WTC11 (cell line): ENCODE measurements around the gene MAGI2. TPM values are rescaled to one million over a fixed set of nuclear protein-coding genes. Genes with fewer than 3 reads are reported as not detected.

Source experiments
- ATAC-seq: fragments of 200-7000 bp; cut with Tn5 transposase; 2 replicates; pipeline ENCODE4 v1.10.0; 2021; ENCODE audit warnings: mild to moderate bottlenecking, moderate library complexity
- CTCF ChIA-PET: fragments of 300-600 bp; sonication (Branson Sonifier 250); formaldehyde crosslinking; loops from one replicate; lab custom pipeline; 2021; ENCODE audit warnings: antibody characterized with exemption; lab: Charles Lee
- POLR2A ChIA-PET: fragments of 350-600 bp; sonication (Branson Sonifier 250); formaldehyde crosslinking; loops from one replicate; lab custom pipeline; 2021; ENCODE audit warnings: antibody characterized with exemption; lab: Charles Lee
- DNase-seq: peaks from one replicate; pipeline ENCODE4 v3.0.0; 2021; ENCODE audit warnings: low spot score
- H3K27ac Mint-ChIP-seq: 2 replicates; pipeline ENCODE4 v1.8.0; 2021; ENCODE audit warnings: mixed read lengths
- H3K27me3 Mint-ChIP-seq: 2 replicates; pipeline ENCODE4 v1.8.0; 2021; ENCODE audit warnings: low read depth, mild to moderate bottlenecking, moderate library complexity, mixed read lengths
- H3K36me3 Mint-ChIP-seq: 2 replicates; pipeline ENCODE4 v1.8.0; 2021; ENCODE audit warnings: mixed read lengths
- H3K4me1 Mint-ChIP-seq: 2 replicates; pipeline ENCODE4 v1.8.0; 2022; ENCODE audit warnings: mixed read lengths
- H3K4me3 Mint-ChIP-seq: 2 replicates; pipeline ENCODE4 v1.8.0; 2021; ENCODE audit warnings: mild to moderate bottlenecking, moderate library complexity, mixed read lengths
- H3K9me3 Mint-ChIP-seq: 2 replicates; pipeline ENCODE4 v1.8.0; 2021; ENCODE audit warnings: mixed read lengths
- CBFB ChIP-seq: sonication (generic); formaldehyde crosslinking; IDR thresholded peaks from 2 replicates; pipeline ENCODE4 v1.8.1; 2022; ENCODE audit warnings: mild to moderate bottlenecking, low read depth, missing genetic modification reagents
- FOXK1 ChIP-seq: sonication (generic); formaldehyde crosslinking; IDR thresholded peaks from 2 replicates; pipeline ENCODE4 v1.8.0; 2022; ENCODE audit warnings: mild to moderate bottlenecking, moderate library complexity, missing genetic modification reagents
- IRF2 ChIP-seq: sonication (generic); formaldehyde crosslinking; IDR thresholded peaks from 2 replicates; pipeline ENCODE4 v1.8.0; 2022; ENCODE audit warnings: low read depth, missing genetic modification reagents, borderline replicate concordance
- JUN ChIP-seq: sonication (generic); formaldehyde crosslinking; IDR thresholded peaks from 2 replicates; pipeline ENCODE4 v1.8.0; 2023; ENCODE audit warnings: mild to moderate bottlenecking, missing genetic modification reagents
- SP1 ChIP-seq: sonication (generic); formaldehyde crosslinking; conservative IDR thresholded peaks from 2 replicates; pipeline ENCODE4 v1.8.1; 2022; ENCODE audit warnings: missing genetic modification reagents
- TEAD1 ChIP-seq: sonication (generic); formaldehyde crosslinking; IDR thresholded peaks from 2 replicates; pipeline ENCODE4 v1.8.0; 2022; ENCODE audit warnings: mild to moderate bottlenecking, missing genetic modification reagents
- TEAD4 ChIP-seq: sonication (generic); formaldehyde crosslinking; IDR thresholded peaks from 2 replicates; pipeline ENCODE4 v1.8.0; 2022; ENCODE audit warnings: mild to moderate bottlenecking, missing genetic modification reagents
- ZBTB21 ChIP-seq: sonication (generic); formaldehyde crosslinking; IDR thresholded peaks from 2 replicates; pipeline ENCODE4 v1.8.1; 2023; ENCODE audit warnings: mild to moderate bottlenecking, missing genetic modification reagents, borderline replicate concordance
- ZNF263 ChIP-seq: sonication (generic); formaldehyde crosslinking; IDR thresholded peaks from 2 replicates; pipeline ENCODE4 v1.8.1; 2022; ENCODE audit warnings: low read depth, mild to moderate bottlenecking, moderate library complexity, missing genetic modification reagents
- ZNF396 ChIP-seq: fragments of 250-450 bp; sonication (Bioruptor Pico); IDR thresholded peaks from 2 replicates; pipeline ENCODE4 v1.8.0; 2021; ENCODE audit warnings: mild to moderate bottlenecking, moderate library complexity, borderline replicate concordance
- total RNA-seq: library from RNA; stranded (reverse); gene quantifications from 3 replicates; pipeline ENCODE4 v1.2.3, GENCODE V29; 2021
- TF ChIP-seq, protein P1 (sequence below): sonication (generic); formaldehyde crosslinking; conservative IDR thresholded peaks from 2 replicates; pipeline ENCODE4 v1.8.1; 2023; ENCODE audit warnings: mild to moderate bottlenecking, low read depth, missing genetic modification reagents, moderate library complexity
- TF ChIP-seq, protein P2 (sequence below): fragments of 250-450 bp; sonication (Bioruptor Pico); IDR thresholded peaks from 2 replicates; pipeline ENCODE4 v2.1.2; 2022; ENCODE audit warnings: mild to moderate bottlenecking, moderate library complexity
- TF ChIP-seq, protein P3 (sequence below): fragments of 250-450 bp; sonication (Bioruptor Pico); IDR thresholded peaks from 2 replicates; pipeline ENCODE4 v1.9.0; 2021; ENCODE audit warnings: mild to moderate bottlenecking, borderline replicate concordance

Gene MAGI2
- total RNA-seq, 1 experiment from 2014 or later = 26.6 TPM

DNA sequence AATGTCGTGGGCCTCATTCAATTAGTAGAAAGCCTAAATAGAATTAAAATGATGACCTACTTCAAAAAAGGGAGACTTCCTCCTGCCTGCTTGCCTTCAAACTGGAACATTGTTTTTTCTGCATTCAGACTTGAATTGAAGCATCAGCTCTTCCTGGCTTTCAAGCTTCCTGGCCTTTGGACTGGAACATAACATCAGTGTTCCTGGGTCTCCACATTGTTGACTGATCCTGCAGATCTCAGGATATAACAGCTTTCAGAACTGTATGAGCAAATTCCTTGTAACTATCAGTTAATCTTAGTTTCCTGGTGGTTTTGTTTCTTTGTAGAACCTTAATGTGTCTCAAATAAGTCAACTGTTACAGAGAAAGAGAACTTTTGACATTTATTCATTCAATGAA lies 18.6 kb downstream of the MAGI2 start (continued):
- TF ChIP-seq, protein P1, sequence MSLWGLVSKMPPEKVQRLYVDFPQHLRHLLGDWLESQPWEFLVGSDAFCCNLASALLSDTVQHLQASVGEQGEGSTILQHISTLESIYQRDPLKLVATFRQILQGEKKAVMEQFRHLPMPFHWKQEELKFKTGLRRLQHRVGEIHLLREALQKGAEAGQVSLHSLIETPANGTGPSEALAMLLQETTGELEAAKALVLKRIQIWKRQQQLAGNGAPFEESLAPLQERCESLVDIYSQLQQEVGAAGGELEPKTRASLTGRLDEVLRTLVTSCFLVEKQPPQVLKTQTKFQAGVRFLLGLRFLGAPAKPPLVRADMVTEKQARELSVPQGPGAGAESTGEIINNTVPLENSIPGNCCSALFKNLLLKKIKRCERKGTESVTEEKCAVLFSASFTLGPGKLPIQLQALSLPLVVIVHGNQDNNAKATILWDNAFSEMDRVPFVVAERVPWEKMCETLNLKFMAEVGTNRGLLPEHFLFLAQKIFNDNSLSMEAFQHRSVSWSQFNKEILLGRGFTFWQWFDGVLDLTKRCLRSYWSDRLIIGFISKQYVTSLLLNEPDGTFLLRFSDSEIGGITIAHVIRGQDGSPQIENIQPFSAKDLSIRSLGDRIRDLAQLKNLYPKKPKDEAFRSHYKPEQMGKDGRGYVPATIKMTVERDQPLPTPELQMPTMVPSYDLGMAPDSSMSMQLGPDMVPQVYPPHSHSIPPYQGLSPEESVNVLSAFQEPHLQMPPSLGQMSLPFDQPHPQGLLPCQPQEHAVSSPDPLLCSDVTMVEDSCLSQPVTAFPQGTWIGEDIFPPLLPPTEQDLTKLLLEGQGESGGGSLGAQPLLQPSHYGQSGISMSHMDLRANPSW = no peak
- TF ChIP-seq JUN (CRISPR knock-in tag) = no peak
- TF ChIP-seq ZBTB21 = no peak

DNA sequence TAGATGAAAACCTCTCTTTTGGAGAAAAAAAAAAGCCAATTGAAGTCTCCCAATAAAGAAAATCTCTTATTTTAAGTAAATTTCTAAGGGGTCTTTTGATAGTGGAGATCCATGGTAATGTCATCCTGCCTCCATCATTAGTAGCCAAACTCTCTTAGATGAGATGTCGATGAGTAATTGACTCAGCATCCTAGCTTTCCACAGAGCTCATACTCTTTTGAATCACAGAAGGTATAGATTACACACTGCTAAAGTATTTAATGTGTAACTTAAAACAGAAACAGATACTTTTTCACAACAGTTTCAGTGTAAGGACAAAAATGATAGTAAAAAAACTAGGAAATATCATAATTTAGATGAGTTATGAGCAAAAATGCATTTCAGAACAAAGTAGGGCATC lies 19.4 kb downstream of the MAGI2 start:
- DNase-seq = no peak
- Mint-ChIP-seq H3K27ac (no peak overlapping the region), H3K9me3 (no peaks in the 10 kb centered on the region), H3K4me3 (no peak overlapping the region), H3K36me3 (no peaks in the 10 kb centered on the region), H3K27me3 (no peaks in the 10 kb centered on the region), H3K4me1 (no peaks in the 10 kb centered on the region)
- ATAC-seq = no peak
- TF ChIP-seq ZNF263 (CRISPR knock-in tag) (no peak), IRF2 (no peak), ZNF396 (CRISPR knock-in tag) (no peak)
- TF ChIP-seq, protein P2, sequence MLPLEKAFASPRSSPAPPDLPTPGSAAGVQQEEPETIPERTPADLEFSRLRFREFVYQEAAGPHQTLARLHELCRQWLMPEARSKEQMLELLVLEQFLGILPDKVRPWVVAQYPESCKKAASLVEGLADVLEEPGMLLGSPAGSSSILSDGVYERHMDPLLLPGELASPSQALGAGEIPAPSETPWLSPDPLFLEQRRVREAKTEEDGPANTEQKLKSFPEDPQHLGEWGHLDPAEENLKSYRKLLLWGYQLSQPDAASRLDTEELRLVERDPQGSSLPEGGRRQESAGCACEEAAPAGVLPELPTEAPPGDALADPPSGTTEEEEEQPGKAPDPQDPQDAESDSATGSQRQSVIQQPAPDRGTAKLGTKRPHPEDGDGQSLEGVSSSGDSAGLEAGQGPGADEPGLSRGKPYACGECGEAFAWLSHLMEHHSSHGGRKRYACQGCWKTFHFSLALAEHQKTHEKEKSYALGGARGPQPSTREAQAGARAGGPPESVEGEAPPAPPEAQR (CRISPR knock-in tag) = no peak
- TF ChIP-seq, protein P3, sequence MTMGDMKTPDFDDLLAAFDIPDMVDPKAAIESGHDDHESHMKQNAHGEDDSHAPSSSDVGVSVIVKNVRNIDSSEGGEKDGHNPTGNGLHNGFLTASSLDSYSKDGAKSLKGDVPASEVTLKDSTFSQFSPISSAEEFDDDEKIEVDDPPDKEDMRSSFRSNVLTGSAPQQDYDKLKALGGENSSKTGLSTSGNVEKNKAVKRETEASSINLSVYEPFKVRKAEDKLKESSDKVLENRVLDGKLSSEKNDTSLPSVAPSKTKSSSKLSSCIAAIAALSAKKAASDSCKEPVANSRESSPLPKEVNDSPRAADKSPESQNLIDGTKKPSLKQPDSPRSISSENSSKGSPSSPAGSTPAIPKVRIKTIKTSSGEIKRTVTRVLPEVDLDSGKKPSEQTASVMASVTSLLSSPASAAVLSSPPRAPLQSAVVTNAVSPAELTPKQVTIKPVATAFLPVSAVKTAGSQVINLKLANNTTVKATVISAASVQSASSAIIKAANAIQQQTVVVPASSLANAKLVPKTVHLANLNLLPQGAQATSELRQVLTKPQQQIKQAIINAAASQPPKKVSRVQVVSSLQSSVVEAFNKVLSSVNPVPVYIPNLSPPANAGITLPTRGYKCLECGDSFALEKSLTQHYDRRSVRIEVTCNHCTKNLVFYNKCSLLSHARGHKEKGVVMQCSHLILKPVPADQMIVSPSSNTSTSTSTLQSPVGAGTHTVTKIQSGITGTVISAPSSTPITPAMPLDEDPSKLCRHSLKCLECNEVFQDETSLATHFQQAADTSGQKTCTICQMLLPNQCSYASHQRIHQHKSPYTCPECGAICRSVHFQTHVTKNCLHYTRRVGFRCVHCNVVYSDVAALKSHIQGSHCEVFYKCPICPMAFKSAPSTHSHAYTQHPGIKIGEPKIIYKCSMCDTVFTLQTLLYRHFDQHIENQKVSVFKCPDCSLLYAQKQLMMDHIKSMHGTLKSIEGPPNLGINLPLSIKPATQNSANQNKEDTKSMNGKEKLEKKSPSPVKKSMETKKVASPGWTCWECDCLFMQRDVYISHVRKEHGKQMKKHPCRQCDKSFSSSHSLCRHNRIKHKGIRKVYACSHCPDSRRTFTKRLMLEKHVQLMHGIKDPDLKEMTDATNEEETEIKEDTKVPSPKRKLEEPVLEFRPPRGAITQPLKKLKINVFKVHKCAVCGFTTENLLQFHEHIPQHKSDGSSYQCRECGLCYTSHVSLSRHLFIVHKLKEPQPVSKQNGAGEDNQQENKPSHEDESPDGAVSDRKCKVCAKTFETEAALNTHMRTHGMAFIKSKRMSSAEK (CRISPR knock-in tag) = no peak
- CTCF ChIA-PET = interaction anchor here (1.5 kb wide), 1 partner anchor 136 kb away, joined by 4 read pairs; no protein-coding TSS in a partner anchor
- POLR2A ChIA-PET = no interaction called here

DNA sequence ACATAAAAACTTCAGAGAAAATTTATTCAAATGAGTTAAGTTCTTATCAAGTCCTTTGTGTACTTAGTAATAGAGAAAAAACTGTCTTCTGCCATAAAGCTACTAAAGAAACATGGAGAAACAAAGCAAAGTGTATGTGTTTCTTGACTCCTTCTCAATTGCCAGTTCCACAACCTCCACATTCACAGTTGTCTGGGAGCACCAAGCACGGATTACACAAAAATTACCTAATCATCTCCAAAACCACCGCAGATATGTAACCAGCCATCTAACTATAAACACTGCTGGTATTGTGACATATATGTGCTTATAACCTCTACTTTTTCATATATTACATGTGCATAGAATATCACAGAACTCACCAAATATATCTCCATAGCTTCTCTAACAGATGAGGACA lies 23.1 kb downstream of the MAGI2 start:
- H3K4me1 Mint-ChIP-seq = no peaks in the 10 kb centered on the region
- TF ChIP-seq CBFB (no peak), SP1 (CRISPR knock-in tag) (no peak), FOXK1 (CRISPR knock-in tag) (no peak), ZNF396 (CRISPR knock-in tag) (no peak), ZNF263 (CRISPR knock-in tag) (no peak)
- no peaks in the 10 kb centered on the region for H3K27me3 Mint-ChIP-seq
- CTCF ChIA-PET = no interaction called here
- no peak for ATAC-seq
- DNase-seq = no peak
- H3K9me3 Mint-ChIP-seq = no peaks in the 10 kb centered on the region
- POLR2A ChIA-PET = no interaction called here
- H3K4me3 Mint-ChIP-seq = no peak overlapping the region
- H3K27ac Mint-ChIP-seq = no peak overlapping the region
- no peaks in the 10 kb centered on the region for H3K36me3 Mint-ChIP-seq

DNA sequence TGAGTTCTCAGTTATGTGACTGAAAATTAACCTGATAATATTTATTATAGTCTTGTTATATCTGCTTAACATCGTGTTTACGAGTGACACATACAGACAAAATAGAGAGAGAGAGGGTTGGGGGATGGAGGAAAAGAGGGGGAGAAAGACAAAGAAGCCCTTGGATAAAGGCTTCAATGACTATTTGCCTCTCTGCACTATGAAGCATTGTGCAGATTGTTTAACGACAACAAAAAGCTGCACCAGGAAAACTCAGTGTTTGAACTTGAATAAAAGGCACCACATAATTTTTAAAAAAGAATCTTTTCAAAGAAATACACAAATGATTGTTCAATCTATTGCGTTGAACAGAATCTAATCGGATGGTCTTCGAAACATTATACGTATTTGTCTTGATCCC lies 27.8 kb downstream of the MAGI2 start:
- TF ChIP-seq TEAD4 (CRISPR knock-in tag) = no peak
- no peak for TF ChIP-seq TEAD1
- TF ChIP-seq, protein P1 = no peak
- Mint-ChIP-seq H3K36me3 (no peaks in the 10 kb centered on the region), H3K9me3 (no peaks in the 10 kb centered on the region), H3K4me1 (no peaks in the 10 kb centered on the region), H3K27me3 (no peaks in the 10 kb centered on the region), H3K4me3 (no peak overlapping the region), H3K27ac (no peak overlapping the region)
- ChIA-PET POLR2A (no interaction called here), CTCF (no interaction called here)
- no peak for DNase-seq
- no peak for ATAC-seq
